GM18505 (cell line): ENCODE results near the gene SUPT20H.
A peak's percentile ranks its signal among the peaks of the same experiment; 100 is the strongest.

ENCODE experiments used
- ATAC-seq: cut with Tn5 transposase; IDR thresholded peaks from one replicate; pipeline ENCODE4 v1.9.1; 2021; ENCODE audit not compliant: unreplicated experiment
- POLR2A ChIP-seq: IDR thresholded peaks from 4 replicates; pipeline ENCODE4 v1.6.1; 2011; ENCODE audit warnings: borderline replicate concordance; ENCODE audit not compliant: insufficient read depth, insufficient read length; ENCODE audit errors: extremely low read depth

The SUPT20H gene

GRCh38 chr13:37001921-37002250 is 57.6 kb downstream of the SUPT20H start:
- no peak for ATAC-seq
- TF ChIP-seq POLR2A, result no peak

GRCh38 chr13:36999054-36999714 is 60.3 kb downstream of the SUPT20H start, which contains the start of gene ALG5:
Gene ALG5, minus strand, starts transcription at chr13:36999340. Its CDS starts 40 bp downstream, at chr13:36999300.
- peak; percentile 98 for TF ChIP-seq POLR2A
- peak; percentile 61 for ATAC-seq

GRCh38 chr13:36998624-36999041 is 60.9 kb downstream of the SUPT20H start:
- TF ChIP-seq POLR2A, result no peak

GRCh38 chr13:36997716-36998427 is 61.6 kb downstream of the SUPT20H start:
- no peak for ATAC-seq
- no peak for TF ChIP-seq POLR2A

More at GRCh38 chr13:36998624-36999041, 60.9 kb downstream of the SUPT20H start:
- no peak for ATAC-seq

GRCh38 chr13:36992362-36992761 is 67.1 kb downstream of the SUPT20H start:
- ATAC-seq, result no peak
- TF ChIP-seq POLR2A, result no peak

GRCh38 chr13:36986462-36987240 is 72.8 kb downstream of the SUPT20H start:
- ATAC-seq, result no peak
- TF ChIP-seq POLR2A, result no peak

GRCh38 chr13:36981156-36981743 is 78.2 kb downstream of the SUPT20H start:
- no peak for ATAC-seq

GRCh38 chr13:36979361-36980050 is 80.0 kb downstream of the SUPT20H start:
- ATAC-seq, result no peak
- TF ChIP-seq POLR2A, result no peak

More at GRCh38 chr13:36981156-36981743, 78.2 kb downstream of the SUPT20H start:
- TF ChIP-seq POLR2A, result no peak

- no peak for ATAC-seq
- TF ChIP-seq POLR2A, result no peak
Measured at GRCh38 chr13:36975172-36975571, 84.3 kb downstream of the SUPT20H start.

GRCh38 chr13:36973621-36974295 is 85.7 kb downstream of the SUPT20H start:
- no peak for TF ChIP-seq POLR2A
- peak; percentile 82 for ATAC-seq

GRCh38 chr13:36973009-36973408 is 86.5 kb downstream of the SUPT20H start:
- no peak for TF ChIP-seq POLR2A
- peak; percentile 6 for ATAC-seq

GRCh38 chr13:36966404-36966803 is 93.1 kb downstream of the SUPT20H start:
- ATAC-seq, result no peak
- no peak for TF ChIP-seq POLR2A

GRCh38 chr13:36965767-36966166 is 93.7 kb downstream of the SUPT20H start:
- ATAC-seq, result no peak
- no peak for TF ChIP-seq POLR2A
